Naive thymus-derived CD4-positive, alpha-beta T cell (primary cell): Measurements from ENCODE around the gene KLK15. TPM values are rescaled to one million over a fixed set of nuclear protein-coding genes. Genes with fewer than 3 reads are reported as not detected.

Experiments used
- ATAC-seq: fragments of 150-1000 bp; cut with Tn5 transposase; 2 replicates; pipeline ENCODE4 v1.10.0; 2021; ENCODE audit warnings: mild to moderate bottlenecking, moderate library complexity
- CTCF ChIA-PET: fragments of 350-600 bp; sonication (Branson Sonifier 250); formaldehyde crosslinking; loops from one replicate; lab custom pipeline; 2021; ENCODE audit warnings: antibody characterized with exemption; lab: Charles Lee
- POLR2A ChIA-PET: fragments of 350-600 bp; sonication (Branson Sonifier 250); formaldehyde crosslinking; loops from one replicate; lab custom pipeline; 2021; ENCODE audit warnings: antibody characterized with exemption, inconsistent platforms; lab: Charles Lee
- DNase-seq, 9 donors: peaks; one replicate each; pipeline versions ENCODE4 v3.0.0 to v3.0.0-alpha.2; 2020 to 2022; ENCODE audit warnings: mixed read lengths in 1 of 9
- H3K27ac ChIP-seq: one replicate; pipeline ENCODE4 v1.7.0; 2013; ENCODE audit warnings: mild to moderate bottlenecking, low read depth, low read length, moderate library complexity
- H3K27me3 ChIP-seq, 2 donors: one replicate each; pipeline ENCODE4 v1.7.0; 2013; ENCODE audit warnings: low read length in 2 of 2, mild to moderate bottlenecking in 2 of 2, moderate library complexity in 2 of 2; ENCODE audit not compliant: control insufficient read depth in 2 of 2, insufficient read depth in 2 of 2
- H3K36me3 ChIP-seq, 3 experiments: 1 replicate in 2 of 3; 2 replicates in 1 of 3; pipeline ENCODE4 v1.7.0; 2013; ENCODE audit warnings: low read length in 3 of 3, mild to moderate bottlenecking in 3 of 3, moderate library complexity in 1 of 3; ENCODE audit not compliant: insufficient read depth in 3 of 3, control insufficient read depth in 2 of 3
- H3K4me1 ChIP-seq, 2 donors: one replicate each; pipeline ENCODE4 v1.7.0; 2013; ENCODE audit warnings: low read length in 2 of 2, mild to moderate bottlenecking in 2 of 2, moderate library complexity in 1 of 2; ENCODE audit not compliant: control insufficient read depth in 2 of 2, insufficient read depth in 2 of 2
- H3K4me3 ChIP-seq: 2 replicates; pipeline ENCODE4 v1.7.0; 2013; ENCODE audit warnings: mild to moderate bottlenecking, low read length
- H3K9me3 ChIP-seq, 3 experiments: 1 replicate in 2 of 3; 2 replicates in 1 of 3; pipeline ENCODE4 v1.7.0; 2013; ENCODE audit warnings: low read length in 3 of 3; ENCODE audit not compliant: control insufficient read depth in 2 of 3
- H3K27ac Mint-ChIP-seq, 9 donors: one replicate each; pipeline ENCODE4 v1.8.0; 2020 to 2022; ENCODE audit warnings: mixed read lengths in 9 of 9, mild to moderate bottlenecking in 8 of 9, moderate library complexity in 5 of 9, inconsistent platforms in 2 of 9
- H3K27me3 Mint-ChIP-seq, 5 donors: one replicate each; pipeline ENCODE4 v1.8.0; 2021 to 2022; ENCODE audit warnings: mixed read lengths in 5 of 5, mild to moderate bottlenecking in 1 of 5
- H3K36me3 Mint-ChIP-seq, 5 donors: one replicate each; pipeline ENCODE4 v1.8.0; 2020 to 2022; ENCODE audit warnings: mixed read lengths in 5 of 5, mild to moderate bottlenecking in 3 of 5, inconsistent platforms in 1 of 5
- H3K4me1 Mint-ChIP-seq, 7 donors: one replicate each; pipeline ENCODE4 v1.8.0; 2020 to 2022; ENCODE audit warnings: mixed read lengths in 7 of 7, mild to moderate bottlenecking in 3 of 7, inconsistent platforms in 1 of 7
- H3K4me3 Mint-ChIP-seq, 10 donors: one replicate each; pipeline ENCODE4 v1.8.0; 2020 to 2022; ENCODE audit warnings: mild to moderate bottlenecking in 10 of 10, mixed read lengths in 10 of 10, moderate library complexity in 6 of 10, inconsistent platforms in 2 of 10
- H3K9me3 Mint-ChIP-seq, 11 donors: one replicate each; pipeline ENCODE4 v1.8.0; 2020 to 2022; ENCODE audit warnings: mixed read lengths in 11 of 11, mild to moderate bottlenecking in 4 of 11, inconsistent platforms in 1 of 11, moderate library complexity in 1 of 11
- intact Hi-C, 2 donors: fragments of 100-400 bp; cut with micrococcal nuclease; formaldehyde crosslinking; loops; one replicate each; pipeline ENCODE4 v1.15.1; 2023
- polyA plus RNA-seq, 2 donors: library from polyadenylated mRNA; unstranded; fragments of 300-500 nt; fragmentation: Illumina TruSeq; gene quantifications; one replicate each; pipeline ENCODE4 v1.2.3, GENCODE V29; 2021
- total RNA-seq, 6 experiments: library from RNA in 5 of 6; stranded (reverse) in 5 of 6; gene quantifications; 1 replicate in 5 of 6; 2 replicates in 1 of 6; pipeline ENCODE4 v1.2.3 and lab custom pipeline; 2021 to 2026

Gene KLK15
- total and polyA plus RNA-seq, 7 experiments from 2014 or later, result not detected

DNA sequence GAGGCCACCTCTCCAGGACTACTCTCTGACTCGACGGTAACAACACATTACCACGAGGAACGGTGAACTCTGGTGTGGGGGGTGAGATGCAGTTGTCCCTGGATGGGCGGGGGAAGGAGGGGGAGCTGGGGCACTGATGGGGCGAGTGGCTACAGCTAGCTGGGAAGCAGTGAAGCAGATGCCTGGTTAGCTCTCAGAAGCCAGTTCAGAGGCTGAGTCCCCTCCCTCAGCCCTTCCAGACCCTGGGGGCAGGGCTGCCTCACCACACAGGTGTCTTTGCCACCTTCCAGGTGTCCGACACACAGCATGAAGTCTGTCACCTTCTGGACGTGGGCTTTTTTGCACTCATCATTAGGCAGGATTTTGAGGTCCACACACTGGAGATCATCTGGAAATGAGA is 13.7 kb downstream of the KLK15 start:
- no peak overlapping the region for H3K27ac ChIP-seq
- H3K27ac Mint-ChIP-seq, result no peak overlapping the region
- ChIA-PET CTCF (no interaction called here), POLR2A (no interaction called here)
- peaks cover 0 to 2% (median 0%) of the 10 kb centered on the region in 11 donors for H3K9me3 Mint-ChIP-seq
- H3K4me1 Mint-ChIP-seq, result peaks cover 21 to 28% (median 28%) of the 10 kb centered on the region in 7 donors
- DNase-seq, result no peak
- peak overlapping the region in 6 of 10 donors; percentile 64 to 81 (median 69) for H3K4me3 Mint-ChIP-seq
- H3K36me3 Mint-ChIP-seq, result peaks cover 0 to 7% (median 4%) of the 10 kb centered on the region in 5 donors
- H3K9me3 ChIP-seq, result no peaks in the 10 kb centered on the region
- peaks cover 0 to 14% of the 10 kb centered on the region in 2 donors for H3K27me3 ChIP-seq
- H3K36me3 ChIP-seq, result no peaks in the 10 kb centered on the region
- ATAC-seq, result no peak
- H3K4me3 ChIP-seq, result no peak overlapping the region
- H3K4me1 ChIP-seq, result peaks cover 0 to 4% of the 10 kb centered on the region in 2 donors
- intact Hi-C loops, result no loop called here
- peaks cover 49 to 80% (median 74%) of the 10 kb centered on the region in 5 donors for H3K27me3 Mint-ChIP-seq

DNA sequence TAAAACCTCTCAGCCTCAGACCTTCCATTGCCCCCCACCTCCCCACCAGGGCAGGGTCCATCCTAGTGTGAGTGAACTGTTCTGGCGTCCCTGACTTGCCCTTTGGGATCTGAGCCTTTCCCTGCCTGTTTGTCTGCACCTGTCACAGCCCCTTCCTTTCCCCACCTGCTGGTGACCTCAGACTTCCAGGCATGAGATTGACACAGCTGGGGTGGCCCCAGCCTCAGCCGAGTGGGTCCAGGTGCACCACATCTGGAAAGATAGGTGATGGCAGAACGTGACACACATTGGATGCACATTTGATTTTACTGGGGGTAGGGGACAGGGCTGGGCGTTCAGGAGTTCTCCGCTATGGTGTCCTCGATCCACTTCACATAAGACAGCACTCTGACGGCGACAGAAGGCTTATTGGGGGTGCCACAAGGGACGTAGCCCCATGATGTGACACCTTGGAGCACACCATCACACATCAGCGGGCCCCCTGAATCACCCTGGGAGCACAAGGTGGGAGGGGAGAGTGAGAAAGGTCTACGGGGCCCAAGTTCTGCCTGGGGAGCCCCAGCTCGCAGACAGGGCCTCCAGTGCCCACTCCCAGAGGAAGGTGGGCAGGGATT is 14.4 kb downstream of the KLK15 start:
- peaks cover 52 to 84% (median 72%) of the 10 kb centered on the region in 5 donors for H3K27me3 Mint-ChIP-seq
- no peak overlapping the region for H3K27ac ChIP-seq
- peaks cover 21 to 28% (median 28%) of the 10 kb centered on the region in 7 donors for H3K4me1 Mint-ChIP-seq
- H3K4me3 ChIP-seq, result no peak overlapping the region
- H3K36me3 Mint-ChIP-seq, result peaks cover 0 to 7% (median 4%) of the 10 kb centered on the region in 5 donors
- ChIA-PET POLR2A (no interaction called here), CTCF (no interaction called here)
- peak overlapping the region in 9 of 10 donors; percentile 57 to 84 (median 71) for H3K4me3 Mint-ChIP-seq
- DNase-seq (no peak), ATAC-seq (no peak)
- intact Hi-C loops, result loop anchor here in 1 of 2 donors (1.0 kb wide), 1 partner anchor 14 kb away; no protein-coding TSS in a partner anchor
- no peaks in the 10 kb centered on the region for H3K36me3 ChIP-seq
- H3K4me1 ChIP-seq, result peaks cover 0 to 4% of the 10 kb centered on the region in 2 donors
- H3K27me3 ChIP-seq, result peaks cover 0 to 14% of the 10 kb centered on the region in 2 donors
- peaks cover 0 to 2% (median 0%) of the 10 kb centered on the region in 11 donors for H3K9me3 Mint-ChIP-seq
- peak overlapping the region in 1 of 9 donors; percentile 74 for H3K27ac Mint-ChIP-seq
- no peaks in the 10 kb centered on the region for H3K9me3 ChIP-seq

DNA sequence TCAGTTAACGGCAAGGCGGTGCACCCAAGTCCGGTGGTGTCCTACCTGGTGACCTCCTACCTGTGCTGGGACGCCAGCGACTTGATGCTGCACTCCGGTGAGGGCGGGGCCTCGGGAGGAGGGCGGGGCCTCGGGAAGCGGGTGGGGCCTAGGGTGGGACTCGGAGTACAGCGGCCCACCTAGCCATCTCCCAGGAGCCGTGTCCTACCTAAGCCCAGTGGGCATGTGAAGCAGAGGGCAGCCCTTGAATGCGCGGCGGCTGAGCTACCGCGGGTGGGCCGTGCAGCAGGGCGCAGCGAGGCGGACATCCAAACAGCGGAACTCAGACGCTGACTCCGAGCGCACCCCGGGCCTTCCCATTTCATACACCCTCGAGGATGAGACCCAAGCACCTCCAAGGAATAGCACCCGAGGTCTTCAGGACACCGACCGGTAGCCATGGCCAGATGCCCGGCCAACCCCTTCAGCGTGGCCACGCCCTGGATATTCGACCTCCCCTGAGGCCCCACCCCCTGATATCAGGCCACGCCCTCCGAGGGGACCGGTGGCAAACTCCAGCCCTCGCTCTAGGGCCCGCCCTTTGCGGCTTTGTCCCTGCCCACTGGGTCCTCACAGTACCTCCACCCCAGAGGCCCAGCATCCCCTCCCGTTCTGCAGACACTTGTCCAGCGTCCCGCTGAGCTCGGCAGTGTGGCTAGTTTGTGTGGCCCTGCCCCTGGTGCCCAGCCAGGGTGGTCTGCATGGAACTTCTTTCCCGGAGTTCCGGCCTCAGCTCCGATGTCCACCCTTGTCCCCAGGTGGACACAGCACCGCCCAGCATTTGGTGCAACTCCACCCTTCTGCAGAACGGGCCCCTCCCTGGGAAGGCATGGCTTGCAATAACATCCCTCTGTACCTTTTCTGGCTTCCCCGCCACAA is 15.2 kb downstream of the KLK15 start:
- peak; percentile 47 for ATAC-seq
- Mint-ChIP-seq H3K9me3 (peaks cover 0 to 2% (median 0%) of the 10 kb centered on the region in 11 donors), H3K36me3 (peaks cover 0 to 7% (median 4%) of the 10 kb centered on the region in 5 donors), H3K4me3 (peak overlapping the region in 9 of 10 donors; percentile 57 to 84 (median 71)), H3K27ac (peak overlapping the region in 1 of 9 donors; percentile 50), H3K27me3 (peaks cover 52 to 82% (median 69%) of the 10 kb centered on the region in 5 donors), H3K4me1 (peaks cover 21 to 28% (median 28%) of the 10 kb centered on the region in 7 donors)
- Histone ChIP-seq H3K4me3 (peak overlapping the region; percentile 46), H3K27ac (no peak overlapping the region), H3K4me1 (peaks cover 0 to 4% of the 10 kb centered on the region in 2 donors), H3K36me3 (no peaks in the 10 kb centered on the region), H3K27me3 (peaks cover 0 to 14% of the 10 kb centered on the region in 2 donors), H3K9me3 (no peaks in the 10 kb centered on the region)
- ChIA-PET CTCF (no interaction called here), POLR2A (no interaction called here)
- intact Hi-C loops, result loop anchor here in 1 of 2 donors (1.0 kb wide), 1 partner anchor 13 kb away; no protein-coding TSS in a partner anchor
- peak in 1 of 9 donors; percentile 81 for DNase-seq

GRCh38 chr19:50815439-50815838 is 17.9 kb downstream of the KLK15 start:
- no peak overlapping the region for H3K27ac ChIP-seq
- peaks cover 0 to 14% of the 10 kb centered on the region in 2 donors for H3K27me3 ChIP-seq
- no peak overlapping the region for H3K4me3 ChIP-seq
- Mint-ChIP-seq H3K27ac (no peak overlapping the region), H3K4me3 (no peak overlapping the region), H3K4me1 (peaks cover 15 to 21% (median 18%) of the 10 kb centered on the region in 7 donors), H3K9me3 (peaks cover 0 to 5% (median 0%) of the 10 kb centered on the region in 11 donors), H3K36me3 (peaks cover 0 to 4% (median 2%) of the 10 kb centered on the region in 5 donors), H3K27me3 (peaks cover 36 to 60% (median 45%) of the 10 kb centered on the region in 5 donors)
- ChIA-PET CTCF (no interaction called here), POLR2A (no interaction called here)
- ATAC-seq (no peak), DNase-seq (no peak)
- intact Hi-C loops, result no loop called here
- peaks cover 0 to 4% of the 10 kb centered on the region in 2 donors for H3K4me1 ChIP-seq
- H3K36me3 ChIP-seq, result no peaks in the 10 kb centered on the region
- no peaks in the 10 kb centered on the region for H3K9me3 ChIP-seq

- CTCF ChIA-PET, result no interaction called here
- H3K27ac Mint-ChIP-seq, result no peak overlapping the region
These were observed 18.5 kb downstream of the KLK15 start for GRCh38 chr19:50814883-50815282.

DNA sequence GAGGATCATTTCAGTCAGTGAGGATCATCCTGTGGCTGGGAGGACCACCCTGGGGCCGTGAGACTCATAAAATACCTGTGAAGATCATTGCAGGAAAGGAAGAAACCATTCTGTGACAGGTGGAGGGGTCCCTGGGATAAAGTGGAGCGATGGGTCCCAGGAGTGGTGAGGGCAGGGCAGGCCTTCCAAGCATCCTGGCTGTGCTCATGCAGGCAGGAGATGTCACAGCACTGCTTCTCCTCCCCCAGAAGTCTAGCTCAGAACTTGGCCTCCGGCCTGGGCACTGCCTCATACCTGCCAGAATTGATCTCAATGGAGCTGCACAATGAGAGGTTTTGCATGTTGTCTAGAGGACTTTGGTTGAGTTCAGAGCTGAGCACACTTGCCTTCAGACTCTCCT is 20.9 kb downstream of the KLK15 start:
- no peaks in the 10 kb centered on the region for H3K36me3 ChIP-seq
- ATAC-seq, result no peak
- no peak overlapping the region for H3K27ac ChIP-seq
- H3K27me3 ChIP-seq, result no peaks in the 10 kb centered on the region
- H3K9me3 Mint-ChIP-seq, result peaks cover 0 to 3% (median 0%) of the 10 kb centered on the region in 11 donors
- no peak for DNase-seq
- no peak overlapping the region for H3K4me3 ChIP-seq
- peaks cover 0 to 4% (median 0%) of the 10 kb centered on the region in 5 donors for H3K36me3 Mint-ChIP-seq
- H3K4me1 Mint-ChIP-seq, result peaks cover 0 to 6% (median under 1%) of the 10 kb centered on the region in 7 donors
- H3K9me3 ChIP-seq, result no peaks in the 10 kb centered on the region
- no peaks in the 10 kb centered on the region for H3K4me1 ChIP-seq
- intact Hi-C loops, result no loop called here
- ChIA-PET CTCF (interaction anchor here (1.0 kb wide), 1 partner anchor 447 kb away, joined by 3 read pairs; the partner anchor contains the start of gene NAPSA), POLR2A (no interaction called here)
- H3K4me3 Mint-ChIP-seq, result no peak overlapping the region
- H3K27me3 Mint-ChIP-seq, result peaks cover 16 to 34% (median 21%) of the 10 kb centered on the region in 5 donors
- peak overlapping the region in 1 of 9 donors; percentile 72 for H3K27ac Mint-ChIP-seq

More at GRCh38 chr19:50814883-50815282, 18.5 kb downstream of the KLK15 start:
- Histone ChIP-seq H3K4me3 (no peak overlapping the region), H3K27me3 (peaks cover 0 to 13% of the 10 kb centered on the region in 2 donors), H3K4me1 (peaks cover 0 to 4% of the 10 kb centered on the region in 2 donors), H3K36me3 (no peaks in the 10 kb centered on the region), H3K27ac (no peak overlapping the region), H3K9me3 (no peaks in the 10 kb centered on the region)
- intact Hi-C loops, result no loop called here
- Mint-ChIP-seq H3K4me1 (peaks cover 9 to 18% (median 13%) of the 10 kb centered on the region in 7 donors), H3K9me3 (peaks cover 0 to 5% (median 0%) of the 10 kb centered on the region in 11 donors), H3K27me3 (peaks cover 31 to 54% (median 39%) of the 10 kb centered on the region in 5 donors), H3K4me3 (no peak overlapping the region), H3K36me3 (peaks cover 0 to 4% (median 0%) of the 10 kb centered on the region in 5 donors)
- ATAC-seq, result no peak
- POLR2A ChIA-PET, result no interaction called here
- DNase-seq, result no peak
